Measurements from ENCODE around the gene LACC1. TPM values are rescaled to one million over a fixed set of nuclear protein-coding genes. Genes with fewer than 3 reads are reported as not detected.

The LACC1 gene
- total RNA-seq, 1 donor from 2014 or later = 3.2 TPM

DNA sequence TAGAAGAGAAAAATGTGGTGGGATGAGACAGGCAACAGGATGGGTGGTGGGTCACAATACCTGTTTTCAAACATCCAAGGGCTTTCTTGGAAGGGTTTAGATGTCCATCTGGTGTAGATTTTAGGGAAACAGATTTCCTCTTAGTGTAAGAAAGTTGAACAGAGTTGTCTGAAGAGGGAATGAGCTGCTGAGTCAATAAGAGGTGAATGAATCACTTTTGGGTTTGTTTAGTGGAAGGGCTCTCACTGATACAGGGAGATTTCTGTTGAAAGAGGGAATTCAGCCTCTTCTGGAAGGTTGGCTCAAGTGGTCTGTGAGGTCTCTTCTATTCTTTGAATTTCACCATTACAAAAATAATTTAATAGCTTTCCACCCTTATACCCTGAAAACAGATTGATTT lies 54.6 kb downstream of the LACC1 start:
- no peaks in the 10 kb centered on the region for H3K36me3 Mint-ChIP-seq (ENCODE audit: low read depth)
- H3K27me3 Mint-ChIP-seq (ENCODE audit: insufficient read depth) = peaks cover 20% of the 10 kb centered on the region
- no peak overlapping the region for H3K27ac Mint-ChIP-seq
- no peaks in the 10 kb centered on the region for H3K4me1 Mint-ChIP-seq (ENCODE audit: low read depth)
- DNase-seq (ENCODE audit: low spot score) = no peak
- H3K4me3 Mint-ChIP-seq = no peak overlapping the region
- no peaks in the 10 kb centered on the region for H3K9me3 Mint-ChIP-seq
- intact Hi-C loops (cut with micrococcal nuclease) = no loop called here

DNA sequence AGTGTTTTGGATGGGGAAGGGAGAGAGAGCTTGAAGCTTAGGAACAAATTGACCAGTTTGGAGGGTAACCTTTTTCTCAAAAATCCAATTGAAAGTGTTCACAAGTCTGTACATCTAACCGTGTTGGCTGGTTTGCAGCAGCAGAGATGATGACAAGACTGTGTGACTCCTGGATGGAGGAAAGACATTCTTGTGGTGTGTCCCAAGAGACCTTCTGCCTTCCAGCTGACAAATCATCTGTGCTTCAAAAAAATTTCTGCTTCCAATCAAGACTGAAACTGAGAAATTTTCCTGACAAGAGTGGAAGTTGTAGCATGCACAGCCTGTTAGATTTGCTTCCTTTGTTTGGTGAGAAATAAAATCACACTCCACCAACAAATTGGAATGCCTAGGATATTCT lies 56.2 kb downstream of the LACC1 start:
- Mint-ChIP-seq H3K4me3 (no peak overlapping the region), H3K36me3 (ENCODE audit: low read depth) (no peaks in the 10 kb centered on the region), H3K4me1 (ENCODE audit: low read depth) (no peaks in the 10 kb centered on the region), H3K27me3 (ENCODE audit: insufficient read depth) (peaks cover 16% of the 10 kb centered on the region), H3K9me3 (no peaks in the 10 kb centered on the region), H3K27ac (no peak overlapping the region)
- no peak for DNase-seq (ENCODE audit: low spot score)
- intact Hi-C loops (cut with micrococcal nuclease) = no loop called here

DNA sequence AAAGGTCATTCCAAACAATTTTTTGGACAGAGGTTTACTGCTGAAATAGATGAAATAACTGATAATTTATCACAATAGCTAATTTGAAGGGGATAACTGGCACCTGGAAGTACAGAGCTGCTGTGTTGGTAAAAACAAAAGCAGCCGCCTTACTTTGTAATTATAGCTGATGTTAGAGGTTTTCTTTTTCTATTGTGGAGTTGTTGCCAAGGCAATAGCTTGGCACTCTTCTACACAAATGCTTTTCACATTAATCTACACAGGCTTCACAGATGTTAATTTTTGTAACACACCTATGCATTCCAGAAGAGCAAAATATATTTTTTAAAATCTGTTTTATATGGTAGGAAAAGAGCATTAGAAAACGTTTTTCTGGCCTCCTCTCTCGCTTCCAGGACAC lies 56.9 kb downstream of the LACC1 start:
- Mint-ChIP-seq H3K9me3 (no peaks in the 10 kb centered on the region), H3K36me3 (ENCODE audit: low read depth) (no peaks in the 10 kb centered on the region), H3K27ac (no peak overlapping the region), H3K4me3 (no peak overlapping the region), H3K4me1 (ENCODE audit: low read depth) (no peaks in the 10 kb centered on the region), H3K27me3 (ENCODE audit: insufficient read depth) (peaks cover 13% of the 10 kb centered on the region)
- DNase-seq (ENCODE audit: low spot score) = no peak
- intact Hi-C loops (cut with micrococcal nuclease) = no loop called here

DNA sequence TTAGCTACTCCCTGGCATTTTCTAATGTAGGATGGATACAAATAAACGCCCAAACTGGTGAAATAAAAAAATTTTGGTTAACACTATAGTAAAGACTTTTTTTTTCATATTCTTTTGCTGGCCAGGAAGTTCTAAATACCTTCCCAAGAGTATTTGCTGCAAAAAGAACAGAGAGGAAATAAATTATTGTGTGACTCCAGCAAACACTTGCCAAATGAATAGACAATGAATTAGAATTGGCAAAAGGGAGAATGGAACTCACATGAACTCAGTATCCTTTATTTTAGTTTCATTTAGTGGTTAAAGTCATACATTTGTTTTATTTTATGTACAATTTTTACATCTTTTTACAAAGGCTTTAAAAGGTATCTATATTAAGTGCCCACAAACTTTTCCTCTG lies 58.1 kb downstream of the LACC1 start:
- intact Hi-C loops (cut with micrococcal nuclease) = no loop called here
- Mint-ChIP-seq H3K4me3 (no peak overlapping the region), H3K4me1 (ENCODE audit: low read depth) (no peaks in the 10 kb centered on the region), H3K36me3 (ENCODE audit: low read depth) (no peaks in the 10 kb centered on the region), H3K27ac (no peak overlapping the region), H3K27me3 (ENCODE audit: insufficient read depth) (peaks cover 12% of the 10 kb centered on the region), H3K9me3 (no peaks in the 10 kb centered on the region)
- no peak for DNase-seq (ENCODE audit: low spot score)

DNA sequence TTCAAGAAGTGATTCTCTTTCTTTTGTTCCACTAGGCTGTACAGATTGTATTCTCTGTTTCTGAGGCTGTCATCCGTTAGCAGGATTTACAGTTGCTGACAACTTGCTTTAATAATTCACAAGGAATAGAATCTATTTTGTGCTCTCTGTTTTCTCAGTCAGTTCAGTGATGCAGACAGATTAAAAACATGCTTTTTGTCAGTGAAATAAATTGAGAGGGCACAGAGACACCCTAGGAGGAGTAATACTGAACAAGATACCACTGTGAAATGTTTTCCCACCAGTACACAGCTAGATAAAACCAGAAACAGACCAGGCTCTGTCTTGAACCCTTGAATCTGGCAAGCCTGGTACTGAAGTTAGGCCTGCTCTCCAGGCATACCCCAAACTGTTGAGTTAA lies 58.7 kb downstream of the LACC1 start:
- Mint-ChIP-seq H3K9me3 (no peaks in the 10 kb centered on the region), H3K4me1 (ENCODE audit: low read depth) (no peaks in the 10 kb centered on the region), H3K27ac (no peak overlapping the region), H3K36me3 (ENCODE audit: low read depth) (no peaks in the 10 kb centered on the region), H3K27me3 (ENCODE audit: insufficient read depth) (peaks cover 12% of the 10 kb centered on the region), H3K4me3 (no peak overlapping the region)
- intact Hi-C loops (cut with micrococcal nuclease) = no loop called here
- DNase-seq (ENCODE audit: low spot score) = no peak

DNA sequence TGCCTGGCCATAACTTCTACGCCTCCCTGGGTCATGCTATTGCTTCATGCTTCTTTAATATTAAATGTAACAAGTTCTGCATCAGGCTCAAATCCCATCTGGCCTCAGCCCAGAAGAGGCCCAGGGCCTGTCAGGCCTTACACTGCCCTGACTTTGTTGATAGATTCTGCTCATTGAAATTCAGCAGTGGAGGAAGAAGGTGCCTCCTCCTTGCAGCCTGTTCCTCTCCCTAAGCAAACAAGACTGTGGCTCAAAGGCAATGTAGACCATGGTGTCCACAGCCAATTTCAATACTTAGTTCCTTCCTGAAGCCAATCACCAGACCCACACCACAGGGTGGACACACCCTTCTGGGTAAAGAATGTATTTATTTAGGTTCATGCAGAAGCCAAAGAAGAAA lies 59.4 kb downstream of the LACC1 start:
- Mint-ChIP-seq H3K36me3 (ENCODE audit: low read depth) (no peaks in the 10 kb centered on the region), H3K4me1 (ENCODE audit: low read depth) (no peaks in the 10 kb centered on the region)

DNA sequence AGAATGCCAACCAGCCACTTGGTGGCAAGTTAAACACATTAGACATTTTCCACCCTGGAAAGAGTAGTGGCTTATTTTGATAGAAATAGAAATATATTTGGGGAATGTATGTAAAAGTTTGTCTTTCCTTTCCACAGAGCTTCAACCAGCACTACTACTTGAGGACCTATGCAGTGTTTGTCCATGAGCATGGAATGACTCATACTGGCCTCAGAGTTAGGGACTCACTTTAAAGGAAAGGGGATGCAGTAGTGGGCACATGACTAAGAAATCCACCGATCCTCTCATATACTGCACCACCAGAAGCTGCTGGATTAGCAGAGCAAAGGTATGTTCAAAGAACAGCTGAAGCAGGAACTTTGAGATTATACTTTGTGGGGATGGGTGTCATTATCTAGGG lies 62.6 kb downstream of the LACC1 start:
- H3K4me1 Mint-ChIP-seq (ENCODE audit: low read depth) = no peaks in the 10 kb centered on the region
- peaks cover 6% of the 10 kb centered on the region for H3K27me3 Mint-ChIP-seq (ENCODE audit: insufficient read depth)
- intact Hi-C loops (cut with micrococcal nuclease) = no loop called here
- no peak overlapping the region for H3K27ac Mint-ChIP-seq
- DNase-seq (ENCODE audit: low spot score) = no peak
- H3K36me3 Mint-ChIP-seq (ENCODE audit: low read depth) = no peaks in the 10 kb centered on the region
- H3K9me3 Mint-ChIP-seq = no peaks in the 10 kb centered on the region
- no peak overlapping the region for H3K4me3 Mint-ChIP-seq

More for the DNA sequence above, 59.4 kb downstream of the LACC1 start:
- no peak for DNase-seq (ENCODE audit: low spot score)
- no peak overlapping the region for H3K4me3 Mint-ChIP-seq
- no peak overlapping the region for H3K27ac Mint-ChIP-seq
- intact Hi-C loops (cut with micrococcal nuclease) = no loop called here
- peaks cover 12% of the 10 kb centered on the region for H3K27me3 Mint-ChIP-seq (ENCODE audit: insufficient read depth)
- H3K9me3 Mint-ChIP-seq = no peaks in the 10 kb centered on the region

Other genes starting within 250 kb of the LACC1 start
- gene ENOX1, start 92.9 kb upstream of the LACC1 start, total RNA-seq = 0.08 and 0.17 TPM in 2 replicates
- 0.86 and 1.5 TPM in 2 replicates for gene CCDC122, start 164 bp upstream of the LACC1 start, total RNA-seq

Measured in activated T-helper 1 cell treated with anti-CD3 and anti-CD28 coated beads, Interleukin-12 subunit alpha, Interleukin-12 subunit beta, Interleukin-2, Interleukin-4 antibody, amounts not matched to agents 30 ng/mL and 10 ng/mL and 1 ng/mL, durations not matched to agents 14 hours and 24 hours and 36 hours (primary cell).